ENCODE measurements around the gene CCDC47.
A peak's percentile ranks its signal among the peaks of the same experiment; 100 is the strongest.

The CCDC47 gene, protein sequence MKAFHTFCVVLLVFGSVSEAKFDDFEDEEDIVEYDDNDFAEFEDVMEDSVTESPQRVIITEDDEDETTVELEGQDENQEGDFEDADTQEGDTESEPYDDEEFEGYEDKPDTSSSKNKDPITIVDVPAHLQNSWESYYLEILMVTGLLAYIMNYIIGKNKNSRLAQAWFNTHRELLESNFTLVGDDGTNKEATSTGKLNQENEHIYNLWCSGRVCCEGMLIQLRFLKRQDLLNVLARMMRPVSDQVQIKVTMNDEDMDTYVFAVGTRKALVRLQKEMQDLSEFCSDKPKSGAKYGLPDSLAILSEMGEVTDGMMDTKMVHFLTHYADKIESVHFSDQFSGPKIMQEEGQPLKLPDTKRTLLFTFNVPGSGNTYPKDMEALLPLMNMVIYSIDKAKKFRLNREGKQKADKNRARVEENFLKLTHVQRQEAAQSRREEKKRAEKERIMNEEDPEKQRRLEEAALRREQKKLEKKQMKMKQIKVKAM

DNA sequence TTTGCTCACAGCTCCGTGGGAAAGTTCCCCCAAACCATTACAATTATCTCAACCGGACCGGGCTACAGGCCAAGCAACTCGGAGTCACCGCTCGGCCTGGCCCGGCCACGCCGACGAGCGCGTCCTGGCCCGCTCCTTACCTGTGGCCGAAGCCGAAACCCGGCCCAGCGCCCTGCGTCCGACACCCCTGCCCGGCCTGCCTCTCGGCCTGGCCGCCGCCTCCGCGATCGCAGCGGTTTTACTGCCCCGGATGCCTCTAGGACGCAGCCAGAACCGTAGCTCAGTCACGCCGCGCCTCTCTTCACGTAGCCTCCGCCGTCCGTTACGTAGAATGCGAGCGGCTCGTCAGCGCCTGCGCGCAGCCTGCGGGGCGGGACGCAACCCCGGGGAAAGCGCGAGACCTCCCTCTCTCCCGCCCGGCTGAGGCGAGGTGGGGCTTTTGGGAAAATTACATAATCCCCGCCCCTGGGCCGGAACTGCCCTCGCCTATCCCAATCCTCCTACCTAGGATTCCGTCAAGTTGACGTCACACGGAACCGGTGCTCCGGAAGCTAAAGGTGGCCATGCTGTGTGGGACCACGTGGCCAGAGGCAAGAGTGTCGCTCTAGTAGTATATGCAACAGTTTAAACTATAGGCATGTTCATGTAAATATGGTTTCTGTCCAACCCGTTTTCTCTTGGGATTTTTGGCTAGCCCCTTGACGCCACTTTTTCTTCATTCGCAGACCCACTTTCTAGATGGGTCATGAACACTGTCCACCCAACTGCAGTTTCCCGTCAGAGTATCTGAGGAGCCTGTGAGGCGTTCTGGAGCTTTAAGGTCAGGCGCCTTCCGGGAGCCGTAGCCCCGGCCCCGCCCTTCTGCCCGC, at the start of gene CCDC47:
TSS of gene CCDC47 (minus strand) at position 326 of the 869 bp plus-strand sequence. CDS start 7,422 bp downstream, outside the sequence.
- Histone ChIP-seq H3K9ac (ENCODE audit: low read length in 2 of 2) (peak within 1 kb of the TSS; percentile 93 to 99), H3K4me3 (ENCODE audit: low read length in 2 of 2) (peak within 1 kb of the TSS; percentile 91 to 98), H3K36me3 (ENCODE audit: control insufficient read depth in 2 of 2, insufficient read depth in 2 of 2, low read length in 2 of 2) (peaks cover 2 to 7% of the 10 kb centered on the region in 2 donors), H3K4me1 (ENCODE audit: control insufficient read depth, insufficient read depth, low read length) (peaks cover 26% of the 10 kb centered on the region), H3K9me3 (ENCODE audit: control insufficient read depth in 2 of 2, low read length in 2 of 2) (no peaks in the 10 kb centered on the region), H3K27ac (ENCODE audit: low read length) (peak within 1 kb of the TSS; percentile 98), H3K27me3 (ENCODE audit: control insufficient read depth in 1 of 2, insufficient read depth in 2 of 2, low read length in 2 of 2) (no peaks in the 10 kb centered on the region)

DNA sequence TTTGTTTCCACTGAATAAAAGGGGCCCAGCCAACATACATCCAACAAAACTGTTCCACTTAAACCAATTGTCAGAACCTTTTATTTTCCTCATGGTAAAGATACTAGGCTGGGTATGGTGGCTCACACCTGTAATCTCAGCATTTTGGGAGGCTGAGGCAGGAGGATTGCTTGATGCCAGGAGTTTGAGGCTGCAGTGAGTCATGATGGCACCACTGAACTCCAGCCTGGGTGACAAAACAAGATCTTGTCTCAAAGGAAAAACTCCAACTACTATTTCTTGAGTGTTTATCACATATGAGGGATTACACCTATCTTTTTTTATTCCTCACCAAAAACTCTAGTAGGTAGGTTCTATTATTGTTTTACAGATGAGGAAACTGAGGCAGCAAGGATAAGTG, 49.1 kb upstream of the CCDC47 start:
- Histone ChIP-seq H3K9ac (ENCODE audit: low read length in 2 of 2) (no peak overlapping the region), H3K27me3 (ENCODE audit: control insufficient read depth in 1 of 2, insufficient read depth in 2 of 2, low read length in 2 of 2) (no peaks in the 10 kb centered on the region), H3K4me3 (ENCODE audit: low read length in 2 of 2) (no peak overlapping the region), H3K4me1 (ENCODE audit: control insufficient read depth, insufficient read depth, low read length) (peaks cover 16% of the 10 kb centered on the region), H3K27ac (ENCODE audit: low read length) (no peak overlapping the region), H3K36me3 (ENCODE audit: control insufficient read depth in 2 of 2, insufficient read depth in 2 of 2, low read length in 2 of 2) (peaks cover 62 to 69% of the 10 kb centered on the region in 2 donors), H3K9me3 (ENCODE audit: control insufficient read depth in 2 of 2, low read length in 2 of 2) (no peaks in the 10 kb centered on the region)

DNA sequence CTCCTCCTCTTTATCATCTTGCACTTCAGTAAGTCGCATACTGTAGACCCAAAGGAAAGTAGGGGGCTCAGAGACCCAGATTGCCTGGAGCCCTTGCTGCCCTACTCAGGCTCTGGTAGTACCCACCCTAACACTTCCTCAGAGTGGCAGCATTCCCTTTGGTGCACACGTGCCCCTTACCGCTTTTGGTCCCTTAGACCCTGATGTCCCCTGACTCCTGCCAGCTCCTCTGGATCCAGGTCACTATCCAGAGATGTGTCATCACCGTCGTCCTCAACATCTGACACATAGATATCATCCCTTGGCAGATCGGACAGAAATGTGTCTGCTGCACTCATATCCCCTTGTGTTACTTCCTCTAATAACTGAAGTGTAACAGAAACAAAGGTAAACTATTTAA, 48.4 kb upstream of the CCDC47 start:
- Histone ChIP-seq H3K4me1 (ENCODE audit: control insufficient read depth, insufficient read depth, low read length) (peaks cover 15% of the 10 kb centered on the region), H3K27me3 (ENCODE audit: control insufficient read depth in 1 of 2, insufficient read depth in 2 of 2, low read length in 2 of 2) (no peaks in the 10 kb centered on the region), H3K9me3 (ENCODE audit: control insufficient read depth in 2 of 2, low read length in 2 of 2) (no peaks in the 10 kb centered on the region), H3K9ac (ENCODE audit: low read length in 2 of 2) (no peak overlapping the region), H3K36me3 (ENCODE audit: control insufficient read depth in 2 of 2, insufficient read depth in 2 of 2, low read length in 2 of 2) (peaks cover 69 to 73% of the 10 kb centered on the region in 2 donors), H3K27ac (ENCODE audit: low read length) (no peak overlapping the region), H3K4me3 (ENCODE audit: low read length in 2 of 2) (no peak overlapping the region)

DNA sequence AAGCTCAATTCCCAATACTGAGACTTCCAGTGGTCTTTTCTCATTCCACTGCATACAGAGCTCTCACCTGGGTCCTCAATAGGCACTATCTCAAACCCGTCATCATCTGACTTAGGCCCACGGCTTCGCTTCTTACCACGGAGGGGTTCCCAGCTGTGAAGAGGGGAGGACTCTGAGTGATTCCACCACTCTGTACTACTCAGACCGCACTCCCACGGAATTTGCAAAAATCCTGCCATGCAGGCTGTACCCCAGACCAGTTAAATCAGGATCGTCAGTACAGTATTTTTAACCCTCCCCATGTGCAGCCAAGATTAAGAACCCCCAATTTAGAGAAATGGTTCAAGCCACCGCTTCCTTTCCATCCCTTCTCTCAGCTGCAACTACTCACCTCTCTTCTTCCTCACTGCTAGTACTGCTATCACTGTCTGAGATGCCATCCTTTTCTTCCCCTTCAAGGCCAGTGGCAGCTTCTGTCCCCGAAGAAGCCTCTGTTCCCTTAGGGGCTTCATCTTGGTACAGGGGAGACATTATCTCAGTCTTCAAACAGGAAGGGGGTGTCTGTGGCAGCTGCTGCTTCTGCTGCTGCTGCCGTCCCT, 47.7 kb upstream of the CCDC47 start:
- Histone ChIP-seq H3K4me1 (ENCODE audit: control insufficient read depth, insufficient read depth, low read length) (peaks cover 8% of the 10 kb centered on the region), H3K36me3 (ENCODE audit: control insufficient read depth in 2 of 2, insufficient read depth in 2 of 2, low read length in 2 of 2) (peaks cover 76 to 78% of the 10 kb centered on the region in 2 donors), H3K9me3 (ENCODE audit: control insufficient read depth in 2 of 2, low read length in 2 of 2) (no peaks in the 10 kb centered on the region), H3K4me3 (ENCODE audit: low read length in 2 of 2) (no peak overlapping the region), H3K9ac (ENCODE audit: low read length in 2 of 2) (no peak overlapping the region), H3K27ac (ENCODE audit: low read length) (no peak overlapping the region), H3K27me3 (ENCODE audit: control insufficient read depth in 1 of 2, insufficient read depth in 2 of 2, low read length in 2 of 2) (no peaks in the 10 kb centered on the region)

DNA sequence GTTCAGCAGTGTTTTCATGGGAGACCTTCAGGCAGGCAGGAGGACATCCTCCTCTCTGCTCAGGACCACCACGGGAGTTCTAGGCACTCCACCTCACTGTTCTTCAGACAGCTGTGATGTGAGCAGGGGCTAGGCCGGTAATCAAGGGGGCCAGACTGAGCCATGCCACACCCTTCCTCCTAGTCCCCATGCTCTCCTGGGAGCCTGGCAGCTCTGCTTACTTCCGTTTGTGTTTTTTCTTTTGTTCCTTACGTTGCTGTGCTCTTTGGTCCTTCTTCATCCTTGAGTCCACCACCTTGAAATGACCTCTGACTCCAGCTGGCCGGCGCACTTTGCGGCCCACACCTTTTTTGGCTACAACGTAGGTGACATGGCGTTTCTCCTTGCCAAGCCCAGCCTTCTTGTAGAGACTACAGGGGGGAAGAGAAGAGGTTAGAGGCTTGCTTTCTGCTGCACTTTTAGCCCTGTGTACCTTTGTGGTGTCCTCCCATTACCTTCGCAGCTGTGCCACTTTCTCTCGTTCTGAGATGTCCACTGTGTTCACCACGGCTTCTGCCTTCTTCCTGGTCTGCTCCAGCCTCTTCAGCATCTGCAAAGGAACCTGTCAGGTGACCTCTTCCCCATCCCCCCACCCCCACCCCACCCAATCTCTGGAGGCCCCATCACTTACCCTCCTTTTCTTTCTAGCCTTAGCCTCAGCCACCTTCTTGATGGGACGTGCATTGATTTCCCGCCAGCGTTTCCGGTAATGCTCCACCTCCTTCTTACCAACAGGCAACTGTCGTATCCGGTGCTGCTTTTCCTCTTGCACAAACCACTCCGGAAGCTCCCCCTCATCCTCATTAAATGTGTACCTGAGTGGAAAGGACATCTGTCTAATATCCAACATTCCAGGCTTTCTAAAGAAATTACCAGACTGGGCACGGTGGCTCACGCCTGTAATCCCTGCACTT, 46.5 kb upstream of the CCDC47 start:
- no peaks in the 10 kb centered on the region for H3K27me3 ChIP-seq (ENCODE audit: control insufficient read depth in 1 of 2, insufficient read depth in 2 of 2, low read length in 2 of 2)
- H3K27ac ChIP-seq (ENCODE audit: low read length) = no peak overlapping the region
- peaks cover 78 to 82% of the 10 kb centered on the region in 2 donors for H3K36me3 ChIP-seq (ENCODE audit: control insufficient read depth in 2 of 2, insufficient read depth in 2 of 2, low read length in 2 of 2)
- H3K4me1 ChIP-seq (ENCODE audit: control insufficient read depth, insufficient read depth, low read length) = no peaks in the 10 kb centered on the region
- no peak overlapping the region for H3K4me3 ChIP-seq (ENCODE audit: low read length in 2 of 2)
- H3K9me3 ChIP-seq (ENCODE audit: control insufficient read depth in 2 of 2, low read length in 2 of 2) = no peaks in the 10 kb centered on the region
- H3K9ac ChIP-seq (ENCODE audit: low read length in 2 of 2) = no peak overlapping the region

DNA sequence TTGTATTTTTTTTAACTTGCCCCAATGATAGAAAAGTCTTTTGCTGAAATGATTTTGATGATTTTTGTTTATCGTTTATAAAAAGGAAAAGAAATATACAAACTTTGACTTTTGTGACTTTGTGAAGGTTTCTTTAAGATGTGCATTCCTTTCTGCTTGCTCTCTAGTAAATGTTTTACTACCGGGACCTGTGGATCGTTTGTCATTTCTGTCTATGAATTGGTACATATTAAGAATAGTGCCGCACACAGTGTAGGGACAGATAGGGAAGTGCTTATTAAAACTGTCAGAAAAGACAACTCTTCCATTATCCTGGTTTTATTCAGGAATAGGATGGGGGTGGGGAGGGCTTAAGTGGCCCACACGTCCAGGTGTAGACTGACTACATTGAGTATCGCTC, 45.7 kb upstream of the CCDC47 start:
- Histone ChIP-seq H3K9me3 (ENCODE audit: control insufficient read depth in 2 of 2, low read length in 2 of 2) (no peaks in the 10 kb centered on the region), H3K27ac (ENCODE audit: low read length) (no peak overlapping the region)

DNA sequence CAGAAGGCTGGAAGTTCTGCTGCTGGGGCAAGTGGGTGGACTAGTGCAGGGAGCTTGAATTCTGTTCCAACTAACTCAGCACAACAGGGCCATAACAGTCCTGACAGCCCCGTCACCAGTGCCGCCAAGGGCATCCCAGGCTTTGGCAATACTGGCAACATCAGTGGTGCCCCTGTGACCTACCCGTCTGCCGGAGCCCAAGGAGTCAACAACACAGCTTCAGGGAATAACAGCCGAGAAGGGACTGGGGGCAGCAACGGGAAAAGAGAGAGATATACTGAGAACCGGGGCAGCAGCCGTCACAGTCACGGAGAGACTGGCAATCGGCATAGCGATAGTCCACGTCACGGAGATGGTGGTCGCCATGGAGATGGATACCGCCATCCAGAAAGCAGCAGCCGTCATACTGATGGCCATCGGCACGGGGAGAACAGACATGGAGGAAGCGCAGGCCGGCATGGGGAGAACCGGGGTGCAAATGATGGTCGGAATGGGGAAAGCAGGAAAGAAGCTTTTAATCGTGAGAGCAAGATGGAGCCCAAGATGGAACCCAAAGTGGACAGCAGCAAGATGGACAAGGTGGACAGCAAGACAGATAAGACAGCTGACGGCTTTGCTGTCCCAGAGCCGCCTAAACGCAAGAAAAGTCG, 44.5 kb upstream of the CCDC47 start:
- no peak overlapping the region for H3K27ac ChIP-seq (ENCODE audit: low read length)

More for the DNA sequence above, 45.7 kb upstream of the CCDC47 start:
- no peak overlapping the region for H3K4me3 ChIP-seq (ENCODE audit: low read length in 2 of 2)
- H3K27me3 ChIP-seq (ENCODE audit: control insufficient read depth in 1 of 2, insufficient read depth in 2 of 2, low read length in 2 of 2) = no peaks in the 10 kb centered on the region
- H3K9ac ChIP-seq (ENCODE audit: low read length in 2 of 2) = no peak overlapping the region
- H3K36me3 ChIP-seq (ENCODE audit: control insufficient read depth in 2 of 2, insufficient read depth in 2 of 2, low read length in 2 of 2) = peaks cover 76 to 78% of the 10 kb centered on the region in 2 donors
- no peaks in the 10 kb centered on the region for H3K4me1 ChIP-seq (ENCODE audit: control insufficient read depth, insufficient read depth, low read length)

DNA sequence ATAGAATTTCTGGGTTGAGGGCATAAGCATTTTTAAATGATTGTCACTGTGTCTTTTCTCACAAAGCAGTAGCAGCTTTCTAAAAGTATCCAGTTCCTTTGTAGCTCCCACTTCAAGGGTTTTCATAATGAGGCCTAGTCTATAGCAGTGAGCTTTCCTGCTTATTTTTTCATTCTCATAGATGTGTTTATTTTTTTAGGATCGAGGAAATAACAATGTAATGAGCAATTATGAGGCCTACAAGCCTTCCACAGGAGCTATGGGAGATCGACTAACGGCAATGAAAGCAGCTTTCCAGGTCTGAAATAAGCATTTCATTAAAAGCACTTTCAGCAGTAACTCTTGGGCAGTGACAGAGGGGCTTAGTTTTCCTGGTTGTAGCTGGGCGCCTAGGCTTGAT, 43.3 kb upstream of the CCDC47 start:
- H3K4me3 ChIP-seq (ENCODE audit: low read length in 2 of 2) = no peak overlapping the region
- H3K27me3 ChIP-seq (ENCODE audit: control insufficient read depth in 1 of 2, insufficient read depth in 2 of 2, low read length in 2 of 2) = no peaks in the 10 kb centered on the region
- H3K36me3 ChIP-seq (ENCODE audit: control insufficient read depth in 2 of 2, insufficient read depth in 2 of 2, low read length in 2 of 2) = peaks cover 73 to 74% of the 10 kb centered on the region in 2 donors
- H3K27ac ChIP-seq (ENCODE audit: low read length) = no peak overlapping the region
- no peaks in the 10 kb centered on the region for H3K4me1 ChIP-seq (ENCODE audit: control insufficient read depth, insufficient read depth, low read length)
- H3K9ac ChIP-seq (ENCODE audit: low read length in 2 of 2) = no peak overlapping the region
- no peaks in the 10 kb centered on the region for H3K9me3 ChIP-seq (ENCODE audit: control insufficient read depth in 2 of 2, low read length in 2 of 2)

More for the DNA sequence above, 44.5 kb upstream of the CCDC47 start:
- no peaks in the 10 kb centered on the region for H3K27me3 ChIP-seq (ENCODE audit: control insufficient read depth in 1 of 2, insufficient read depth in 2 of 2, low read length in 2 of 2)
- no peaks in the 10 kb centered on the region for H3K4me1 ChIP-seq (ENCODE audit: control insufficient read depth, insufficient read depth, low read length)
- H3K36me3 ChIP-seq (ENCODE audit: control insufficient read depth in 2 of 2, insufficient read depth in 2 of 2, low read length in 2 of 2) = peaks cover 74 to 77% of the 10 kb centered on the region in 2 donors
- H3K4me3 ChIP-seq (ENCODE audit: low read length in 2 of 2) = no peak overlapping the region
- no peak overlapping the region for H3K9ac ChIP-seq (ENCODE audit: low read length in 2 of 2)
- H3K9me3 ChIP-seq (ENCODE audit: control insufficient read depth in 2 of 2, low read length in 2 of 2) = no peaks in the 10 kb centered on the region

DNA sequence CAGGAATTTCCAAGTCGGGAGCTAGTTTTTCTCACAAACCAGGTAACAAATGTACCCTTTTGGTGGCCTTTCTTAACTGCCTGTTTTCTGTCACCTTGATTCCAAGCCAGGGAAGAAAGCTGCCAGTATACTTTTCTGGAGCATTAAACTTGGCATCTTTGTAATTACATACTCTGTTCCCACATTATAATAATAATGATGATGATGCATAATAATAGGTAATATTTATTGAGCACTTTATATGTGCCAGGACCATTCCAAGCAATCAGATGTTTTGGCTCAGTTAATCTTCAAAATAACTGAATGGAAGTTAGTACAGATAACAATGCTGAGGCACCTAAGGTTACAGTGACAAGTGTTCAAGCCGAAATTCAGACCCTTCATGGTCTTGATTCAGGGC, 42.7 kb upstream of the CCDC47 start:
- no peaks in the 10 kb centered on the region for H3K4me1 ChIP-seq (ENCODE audit: control insufficient read depth, insufficient read depth, low read length)
- peaks cover 74 to 76% of the 10 kb centered on the region in 2 donors for H3K36me3 ChIP-seq (ENCODE audit: control insufficient read depth in 2 of 2, insufficient read depth in 2 of 2, low read length in 2 of 2)
- H3K27me3 ChIP-seq (ENCODE audit: control insufficient read depth in 1 of 2, insufficient read depth in 2 of 2, low read length in 2 of 2) = no peaks in the 10 kb centered on the region
- no peak overlapping the region for H3K9ac ChIP-seq (ENCODE audit: low read length in 2 of 2)
- H3K9me3 ChIP-seq (ENCODE audit: control insufficient read depth in 2 of 2, low read length in 2 of 2) = no peaks in the 10 kb centered on the region
- H3K4me3 ChIP-seq (ENCODE audit: low read length in 2 of 2) = no peak overlapping the region
- H3K27ac ChIP-seq (ENCODE audit: low read length) = no peak overlapping the region
